GM10847 (cell line): ENCODE data around the gene KLHDC9.

Experiments used
- POLR2A ChIP-seq: IDR thresholded peaks from 2 replicates; pipeline ENCODE4 v1.6.1; 2011; ENCODE audit not compliant: insufficient read length; ENCODE audit errors: extremely low read depth

The KLHDC9 gene

GRCh38 chr1:161088587-161089110, 9.5 kb upstream of the KLHDC9 start:
- TF ChIP-seq POLR2A = no peak

- TF ChIP-seq POLR2A = no peak
Measured at GRCh38 chr1:161089251-161089924, 8.8 kb upstream of the KLHDC9 start, which contains the start of gene NECTIN4. Gene NECTIN4 (minus strand): TSS chr1:161089558. CDS start chr1:161089296, 262 bp downstream.

DNA sequence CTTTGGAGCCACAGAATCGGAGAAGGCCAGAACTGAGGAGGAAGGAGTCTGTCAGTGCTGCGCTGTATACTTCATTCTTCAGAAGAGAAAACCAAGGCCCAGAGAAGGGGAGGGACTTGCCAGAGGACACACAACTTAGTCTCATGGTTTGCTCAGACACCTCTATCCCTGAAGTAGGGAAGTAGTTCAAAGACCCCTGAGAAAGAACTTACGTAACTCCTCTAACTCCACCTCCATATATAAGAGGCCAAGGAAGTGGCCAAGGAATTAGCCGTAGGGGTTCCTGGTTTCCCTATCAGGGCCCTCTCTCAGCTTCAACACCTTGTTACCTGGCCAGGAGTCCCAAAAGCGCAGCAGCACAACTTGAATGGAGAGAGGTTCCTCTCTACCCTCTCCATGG, 8.2 kb upstream of the KLHDC9 start:
- TF ChIP-seq POLR2A = no peak

- no peak for TF ChIP-seq POLR2A
Measured at GRCh38 chr1:161090617-161091016, 7.5 kb upstream of the KLHDC9 start.

DNA sequence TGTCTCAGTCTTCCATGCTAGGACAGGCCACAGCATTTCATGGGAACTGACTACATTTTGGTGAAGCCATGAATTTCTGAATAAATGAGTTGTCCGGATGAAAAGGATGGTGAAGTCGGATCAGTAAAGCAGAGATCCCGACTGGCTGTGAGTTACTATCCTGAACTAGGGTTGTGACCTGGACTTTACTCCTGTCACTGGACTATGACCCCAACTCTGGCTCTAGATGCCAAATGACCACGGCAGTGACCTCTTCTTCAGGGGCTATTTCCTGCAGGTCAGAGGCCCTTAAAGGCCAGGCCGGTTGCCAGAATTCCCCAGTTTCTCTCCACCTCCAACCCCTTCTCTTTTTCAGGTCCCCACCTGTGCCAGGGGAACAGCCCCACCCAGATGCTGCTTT, 7.1 kb upstream of the KLHDC9 start:
- TF ChIP-seq POLR2A = no peak

GRCh38 chr1:161091796-161092507, 6.2 kb upstream of the KLHDC9 start:
- no peak for TF ChIP-seq POLR2A

GRCh38 chr1:161092621-161093028, 5.5 kb upstream of the KLHDC9 start:
- no peak for TF ChIP-seq POLR2A

GRCh38 chr1:161094481-161094880, 3.7 kb upstream of the KLHDC9 start:
- no peak for TF ChIP-seq POLR2A

DNA sequence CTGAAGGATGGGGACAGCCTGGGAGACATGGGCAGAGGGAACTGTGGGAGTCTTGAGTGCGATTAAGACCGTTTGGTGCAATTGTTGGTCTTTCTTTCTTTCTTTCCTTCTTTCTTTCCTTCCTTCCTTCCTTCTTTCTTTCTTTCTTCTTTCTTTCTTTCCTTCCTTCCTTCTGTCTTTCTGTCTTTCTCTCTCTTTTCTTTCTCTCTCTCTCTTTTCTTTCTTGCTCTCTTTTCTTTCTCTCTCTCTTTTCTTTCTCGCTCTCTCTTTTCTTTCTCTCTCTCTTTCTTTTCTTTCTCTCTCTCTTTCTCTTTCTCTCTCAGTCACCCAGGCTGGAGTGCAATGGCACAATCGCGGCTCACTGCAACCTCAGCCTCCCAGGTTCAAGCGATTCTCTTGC, 2.9 kb upstream of the KLHDC9 start:
- no peak for TF ChIP-seq POLR2A

GRCh38 chr1:161096015-161096414, 2.1 kb upstream of the KLHDC9 start:
- TF ChIP-seq POLR2A = no peak

GRCh38 chr1:161096530-161096929, 1.6 kb upstream of the KLHDC9 start:
- TF ChIP-seq POLR2A = no peak

DNA sequence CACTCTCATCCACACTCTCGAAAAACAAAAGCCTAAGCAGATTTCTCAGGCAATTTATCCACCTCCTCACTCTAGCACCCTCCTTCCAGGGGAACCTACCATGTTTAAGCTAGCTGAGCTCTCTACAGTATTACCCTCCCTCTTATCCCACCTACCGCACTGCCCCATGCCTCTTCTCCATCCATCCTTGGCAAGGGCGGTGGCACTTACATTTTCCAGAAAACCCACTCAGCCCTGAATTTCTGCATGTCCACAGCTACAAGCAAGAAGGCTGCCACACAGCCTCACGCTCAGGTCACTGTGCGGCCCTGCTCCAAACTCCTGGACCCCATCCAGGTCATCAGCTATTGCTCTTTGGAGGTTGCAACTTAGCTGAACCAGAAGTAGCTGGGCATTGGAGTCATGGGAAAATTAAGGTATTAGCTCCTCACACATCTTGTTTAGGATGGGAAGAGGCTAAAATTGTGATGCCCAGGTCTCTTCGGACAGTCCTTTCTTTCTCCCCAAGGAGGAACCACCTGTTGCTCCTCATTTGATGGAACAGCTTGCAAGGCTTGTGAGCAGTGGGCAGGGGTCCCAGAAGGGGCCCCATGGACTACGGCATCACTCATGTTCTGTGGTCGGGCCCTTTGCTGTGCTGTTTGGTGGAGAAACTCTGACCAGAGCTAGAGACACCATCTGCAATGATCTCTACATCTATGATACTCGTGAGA, 1.1 kb downstream of the KLHDC9 start:
- TF ChIP-seq POLR2A = no peak

- no peak for TF ChIP-seq POLR2A
Measured at GRCh38 chr1:161100556-161100955, 2.4 kb downstream of the KLHDC9 start.

DNA sequence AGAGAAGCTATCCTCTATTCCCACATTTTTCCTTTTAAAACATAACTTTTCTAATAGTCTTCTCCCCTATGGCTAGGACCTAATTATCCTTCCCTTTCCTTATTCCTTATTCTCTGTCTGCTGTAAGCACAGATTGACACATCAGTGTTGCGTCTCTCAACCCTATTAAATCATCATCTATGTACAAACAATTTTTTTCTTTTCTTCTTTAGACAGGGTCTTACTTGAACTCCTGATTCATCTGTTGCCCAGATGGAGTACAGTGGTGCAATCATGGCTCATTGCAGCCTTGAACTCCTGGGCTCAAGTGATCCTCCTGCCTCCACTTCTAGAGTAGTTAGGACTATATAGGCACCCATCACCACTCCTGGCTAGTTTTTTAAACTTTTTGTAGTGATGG, 8.3 kb downstream of the KLHDC9 start:
- TF ChIP-seq POLR2A = no peak

GRCh38 chr1:161111117-161111516, 13.0 kb downstream of the KLHDC9 start:
- no peak for TF ChIP-seq POLR2A

DNA sequence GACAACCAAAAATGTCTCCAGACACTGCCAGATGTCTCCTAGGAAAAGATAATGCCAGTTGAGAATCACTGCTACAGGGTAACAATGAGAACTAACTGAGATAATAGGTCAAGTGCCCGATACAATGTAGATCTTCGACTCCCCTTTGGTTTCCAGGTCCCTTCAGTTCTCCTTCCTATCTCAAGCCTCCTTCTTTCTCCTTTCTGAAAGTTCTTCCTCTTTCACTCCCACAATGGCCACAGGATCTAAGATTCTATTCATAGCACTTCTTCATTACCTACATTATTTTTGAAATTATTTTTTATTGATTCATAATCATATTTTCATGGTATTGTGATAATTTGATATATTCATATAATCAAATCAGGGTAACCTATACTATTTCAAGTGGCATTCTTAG, 13.4 kb downstream of the KLHDC9 start:
- TF ChIP-seq POLR2A = no peak
